Measurements from ENCODE around the gene ARSB. TPM values are rescaled to one million over a fixed set of nuclear protein-coding genes. Genes with fewer than 3 reads are reported as not detected.

The ARSB gene
- total RNA-seq, 1 donor from 2014 or later, result 23.5 TPM

- Mint-ChIP-seq H3K4me3 (ENCODE audit: unreplicated experiment) (no peak overlapping the region), H3K4me1 (ENCODE audit: low read depth, unreplicated experiment) (peaks cover 4% of the 10 kb centered on the region), H3K27me3 (ENCODE audit: unreplicated experiment) (no peaks in the 10 kb centered on the region), H3K9me3 (ENCODE audit: unreplicated experiment) (no peaks in the 10 kb centered on the region), H3K27ac (ENCODE audit: unreplicated experiment) (no peak overlapping the region), H3K36me3 (ENCODE audit: unreplicated experiment) (no peaks in the 10 kb centered on the region)
- no peak for DNase-seq
- no peak for TF ChIP-seq CTCF (IDR thresholded peaks at IDR 0.05; ENCODE audit: partially characterized antibody, unreplicated experiment)
Measured at GRCh38 chr5:78813906-78814530, 171.1 kb downstream of the ARSB start.

- Mint-ChIP-seq H3K9me3 (ENCODE audit: unreplicated experiment) (no peaks in the 10 kb centered on the region), H3K4me3 (ENCODE audit: unreplicated experiment) (no peak overlapping the region), H3K4me1 (ENCODE audit: low read depth, unreplicated experiment) (peaks cover 4% of the 10 kb centered on the region), H3K27me3 (ENCODE audit: unreplicated experiment) (no peaks in the 10 kb centered on the region), H3K36me3 (ENCODE audit: unreplicated experiment) (no peaks in the 10 kb centered on the region), H3K27ac (ENCODE audit: unreplicated experiment) (no peak overlapping the region)
- no peak for TF ChIP-seq CTCF (IDR thresholded peaks at IDR 0.05; ENCODE audit: partially characterized antibody, unreplicated experiment)
- DNase-seq, result no peak
Measured at GRCh38 chr5:78813286-78813685, 171.8 kb downstream of the ARSB start.

- DNase-seq, result no peak
- TF ChIP-seq CTCF (IDR thresholded peaks at IDR 0.05; ENCODE audit: partially characterized antibody, unreplicated experiment), result no peak
- Mint-ChIP-seq H3K9me3 (ENCODE audit: unreplicated experiment) (no peaks in the 10 kb centered on the region), H3K4me1 (ENCODE audit: low read depth, unreplicated experiment) (peaks cover 4% of the 10 kb centered on the region), H3K36me3 (ENCODE audit: unreplicated experiment) (peaks cover under 1% of the 10 kb centered on the region), H3K27ac (ENCODE audit: unreplicated experiment) (no peak overlapping the region), H3K27me3 (ENCODE audit: unreplicated experiment) (no peaks in the 10 kb centered on the region), H3K4me3 (ENCODE audit: unreplicated experiment) (no peak overlapping the region)
Measured at GRCh38 chr5:78811866-78812265, 173.2 kb downstream of the ARSB start.

GRCh38 chr5:78811121-78811817, 173.8 kb downstream of the ARSB start:
- Mint-ChIP-seq H3K9me3 (ENCODE audit: unreplicated experiment) (no peaks in the 10 kb centered on the region), H3K27me3 (ENCODE audit: unreplicated experiment) (no peaks in the 10 kb centered on the region), H3K36me3 (ENCODE audit: unreplicated experiment) (peaks cover 7% of the 10 kb centered on the region), H3K27ac (ENCODE audit: unreplicated experiment) (no peak overlapping the region), H3K4me3 (ENCODE audit: unreplicated experiment) (no peak overlapping the region), H3K4me1 (ENCODE audit: low read depth, unreplicated experiment) (peaks cover 6% of the 10 kb centered on the region)
- TF ChIP-seq CTCF (IDR thresholded peaks at IDR 0.05; ENCODE audit: partially characterized antibody, unreplicated experiment), result no peak
- DNase-seq, result no peak
